Bone marrow (tissue), 2 donors: Measurements from ENCODE around the gene KDM3B.
"Not testable (repeated sequence)": the region's sequence is repeated elsewhere in the genome, so short reads cannot be mapped to it uniquely, and the experiment has no call there.

ENCODE experiments used
- DNase-seq, 2 donors: peaks; one replicate each; lab custom pipeline; 2025; lab: John Stamatoyannopoulos, UW

Gene KDM3B

DNA sequence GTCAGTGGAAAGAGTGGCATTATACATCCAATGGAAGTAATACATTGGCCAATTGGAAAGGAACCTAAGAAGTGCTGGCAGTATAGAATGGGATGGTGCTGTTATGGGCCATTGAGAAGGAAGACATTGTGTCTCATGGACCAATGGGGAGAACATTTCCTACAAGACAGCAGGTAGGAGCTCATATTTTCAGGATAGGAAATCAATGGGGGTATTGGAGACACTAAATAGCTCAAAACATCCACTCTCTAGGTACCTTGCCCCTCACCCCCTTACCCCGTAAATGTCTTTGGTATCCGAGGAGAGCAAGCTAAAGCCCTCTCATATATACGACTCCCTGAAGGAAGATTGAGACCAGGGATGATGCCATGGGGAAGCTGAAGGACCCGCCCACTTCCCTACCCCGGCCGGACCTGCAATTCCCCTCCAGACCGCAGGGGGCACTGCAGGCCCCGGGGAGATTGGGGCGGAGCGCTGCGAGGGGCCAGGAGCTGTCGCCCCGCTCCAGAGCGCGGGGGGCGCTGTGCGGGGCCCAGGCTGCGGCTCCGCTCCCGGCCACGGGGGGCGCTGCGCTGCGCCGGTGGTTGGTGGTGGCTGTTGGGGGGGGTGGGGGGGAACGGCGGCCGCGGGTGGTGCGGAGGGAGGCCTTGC is at the start of gene KDM3B:
TSS of gene KDM3B (plus strand) at position 615 of the 651 bp plus-strand sequence. CDS start 111 bp downstream, outside the sequence.
- peak in 1 of 2 donors; percentile 76 for DNase-seq

- DNase-seq, result no peak
Observed at GRCh38 chr5:138303372-138303771, 49.1 kb upstream of the KDM3B start.

- DNase-seq, result peak in 1 of 2 donors; percentile 31
Observed at GRCh38 chr5:138305797-138306196, 46.7 kb upstream of the KDM3B start.

GRCh38 chr5:138315751-138316278 is 36.7 kb upstream of the KDM3B start:
- DNase-seq, result no peak

DNA sequence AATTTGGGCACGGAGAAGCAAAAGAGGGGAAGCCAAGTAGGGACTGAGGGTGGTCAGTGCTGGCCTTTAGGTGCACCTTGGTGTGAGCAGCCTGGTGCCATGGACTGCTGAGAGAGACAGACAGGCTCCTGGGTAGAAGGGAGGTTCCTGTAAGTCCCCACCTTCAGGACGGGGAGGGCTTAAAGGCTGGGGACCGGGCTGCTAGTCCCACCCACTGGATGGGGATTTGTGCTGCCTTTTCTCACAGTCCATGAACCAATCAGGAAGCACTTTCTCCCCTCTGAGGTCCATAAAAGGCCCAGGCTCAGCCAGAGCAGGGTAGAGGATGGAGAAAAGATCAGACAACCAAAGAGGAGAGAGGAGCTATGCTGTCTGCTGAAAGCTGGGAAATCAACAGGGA is 36.1 kb upstream of the KDM3B start:
- no peak for DNase-seq

DNA sequence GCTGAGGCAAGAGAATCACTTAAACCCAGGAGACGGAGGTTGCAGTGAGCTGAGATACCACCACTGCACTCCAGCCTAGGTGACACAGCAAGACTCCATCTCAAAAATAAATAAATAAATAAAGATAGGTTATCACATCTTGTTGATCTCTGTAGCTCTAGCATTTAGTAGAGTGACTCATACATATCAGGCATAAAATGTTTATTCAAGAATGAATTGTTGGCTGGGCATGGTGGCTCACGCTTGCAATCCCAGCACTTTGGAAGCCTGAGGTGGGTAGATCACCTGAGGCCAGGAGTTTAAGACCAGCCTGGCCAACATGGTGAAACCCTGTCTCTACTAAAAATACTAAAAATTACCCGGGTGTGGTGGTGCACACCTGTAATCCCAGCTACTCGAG is 34.3 kb upstream of the KDM3B start:
- not testable (repeated sequence) for DNase-seq

GRCh38 chr5:138330813-138331448 is 21.6 kb upstream of the KDM3B start:
- DNase-seq, result no peak

- DNase-seq, result peak; percentile 82 to 99
Observed at GRCh38 chr5:138331449-138332368, 20.8 kb upstream of the KDM3B start, which contains the start of gene CDC25C. Gene CDC25C (minus strand): TSS chr5:138331804. CDS start chr5:138331180, 624 bp downstream.

DNA sequence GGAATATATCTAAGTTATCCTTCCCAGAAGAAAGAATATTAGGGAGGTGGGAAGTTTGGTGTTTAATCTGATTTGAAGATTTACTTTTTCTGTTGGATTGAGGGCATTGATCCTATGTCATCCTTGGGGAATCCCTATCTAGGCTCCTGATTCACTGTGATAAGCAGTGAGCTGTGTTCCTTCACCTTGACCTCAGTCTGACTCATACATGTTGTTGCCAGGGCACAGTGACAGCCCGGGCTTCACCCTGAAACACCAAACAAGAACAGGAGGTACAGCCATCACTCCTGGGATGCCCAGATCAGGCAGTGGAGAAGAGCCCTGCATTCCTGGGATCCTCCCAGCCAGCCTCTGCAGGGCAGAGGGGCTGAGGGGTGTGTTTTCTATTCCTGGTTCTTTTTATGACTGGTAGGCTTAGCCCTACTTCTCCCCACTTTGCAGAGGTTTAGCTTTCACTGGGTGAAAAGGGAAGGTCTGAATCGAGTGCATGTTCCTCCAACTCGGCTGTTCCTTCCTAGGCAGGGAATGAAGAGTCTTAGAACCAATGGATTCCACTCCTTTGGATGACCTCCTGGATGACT is 17.5 kb upstream of the KDM3B start:
- DNase-seq, result no peak

DNA sequence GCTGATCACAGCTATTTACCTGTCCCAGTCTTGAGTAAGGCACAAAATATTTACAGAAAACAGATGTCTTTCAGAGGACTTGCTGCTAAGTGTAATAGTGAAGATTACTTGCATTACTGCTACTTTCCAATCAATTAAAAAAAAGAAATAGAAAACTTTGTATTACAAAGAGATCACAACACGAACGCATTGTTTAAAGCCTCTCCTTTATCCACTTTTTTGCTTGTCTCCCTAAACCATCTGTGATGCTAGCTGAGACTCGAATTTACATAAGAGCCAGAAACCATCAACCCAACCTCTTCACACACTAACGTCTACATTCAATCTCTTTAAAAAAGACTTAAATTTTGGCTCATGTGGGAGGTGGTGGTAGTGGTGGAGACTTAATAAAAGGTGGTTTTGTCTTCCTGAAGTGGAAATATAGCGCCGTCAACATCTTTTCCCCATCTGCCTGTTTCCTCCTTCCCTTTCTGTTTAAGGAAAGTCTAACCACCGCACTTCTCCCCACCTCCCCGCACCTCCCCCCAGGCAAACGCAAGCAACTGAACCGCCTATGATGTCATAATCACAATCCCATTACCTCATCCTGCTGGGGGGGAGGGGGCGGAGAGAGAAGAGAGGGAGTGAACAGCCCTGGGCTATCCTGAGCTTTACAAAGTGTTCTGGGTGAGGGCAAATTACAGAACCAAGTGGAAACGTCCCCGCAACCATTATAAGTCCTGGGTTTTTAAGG is 15.4 kb upstream of the KDM3B start:
- peak in 1 of 2 donors; percentile 81 for DNase-seq

- peak; percentile 92 to 100 for DNase-seq
Observed at GRCh38 chr5:138337685-138338410, 14.6 kb upstream of the KDM3B start, which contains the start of gene FAM53C. Gene FAM53C (plus strand): TSS chr5:138338266. CDS start chr5:138341336, 3,070 bp downstream.

DNA sequence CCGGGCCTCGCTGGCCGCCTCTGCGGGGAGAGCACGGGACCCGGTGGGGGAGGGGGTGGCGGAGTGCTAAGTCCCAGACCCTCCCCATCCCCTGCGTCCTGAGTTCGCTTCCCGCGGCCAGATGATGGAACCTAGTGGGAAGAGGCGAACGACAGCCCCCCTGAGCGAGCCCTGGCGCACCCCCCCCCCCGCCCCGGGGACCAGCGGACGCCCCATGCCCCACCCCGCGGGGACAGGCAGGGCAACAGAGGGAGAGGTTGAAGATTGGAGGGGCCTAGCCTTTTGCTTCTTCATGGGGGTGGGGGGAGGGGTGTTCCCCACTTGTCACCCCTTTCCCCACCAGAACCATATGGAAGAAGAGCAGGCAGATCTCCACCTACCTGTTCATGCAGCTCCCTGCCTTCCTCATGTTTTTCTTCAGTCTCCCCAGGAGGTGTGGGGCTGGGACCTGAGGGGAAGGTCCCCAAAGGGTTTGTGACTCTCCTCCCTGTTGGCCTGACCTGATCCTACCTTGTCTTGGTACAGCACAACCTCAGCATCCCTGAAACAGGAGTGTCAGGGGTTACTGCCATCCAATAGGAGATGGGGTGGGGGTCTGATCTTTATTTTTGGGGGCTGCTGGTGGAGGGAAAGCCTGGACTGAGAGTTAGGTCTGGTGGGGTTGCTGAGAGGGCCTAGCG is 13.9 kb upstream of the KDM3B start:
- no peak for DNase-seq

- no peak for DNase-seq
Observed at GRCh38 chr5:138339091-138339456, 13.4 kb upstream of the KDM3B start.

GRCh38 chr5:138339464-138339863 is 13.0 kb upstream of the KDM3B start:
- DNase-seq, result no peak

DNA sequence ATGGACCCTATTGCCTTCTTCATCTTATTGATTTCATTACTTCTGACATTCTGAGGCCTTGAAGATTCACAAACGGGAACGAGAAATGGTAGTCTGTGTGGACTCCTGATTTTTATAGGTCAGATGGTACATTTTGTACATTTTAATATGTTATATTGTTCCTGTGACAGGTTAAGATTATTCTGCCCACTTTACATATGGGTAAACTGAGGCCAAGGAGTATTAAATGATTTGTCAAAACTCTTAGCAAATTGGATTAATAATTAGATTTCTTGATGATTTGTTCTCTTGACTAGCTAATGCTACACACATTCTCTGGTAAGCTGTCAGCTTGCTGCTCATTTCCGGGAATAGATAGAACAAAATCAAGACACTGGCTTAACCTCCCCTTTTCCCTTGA is 12.5 kb upstream of the KDM3B start:
- DNase-seq, result no peak

DNA sequence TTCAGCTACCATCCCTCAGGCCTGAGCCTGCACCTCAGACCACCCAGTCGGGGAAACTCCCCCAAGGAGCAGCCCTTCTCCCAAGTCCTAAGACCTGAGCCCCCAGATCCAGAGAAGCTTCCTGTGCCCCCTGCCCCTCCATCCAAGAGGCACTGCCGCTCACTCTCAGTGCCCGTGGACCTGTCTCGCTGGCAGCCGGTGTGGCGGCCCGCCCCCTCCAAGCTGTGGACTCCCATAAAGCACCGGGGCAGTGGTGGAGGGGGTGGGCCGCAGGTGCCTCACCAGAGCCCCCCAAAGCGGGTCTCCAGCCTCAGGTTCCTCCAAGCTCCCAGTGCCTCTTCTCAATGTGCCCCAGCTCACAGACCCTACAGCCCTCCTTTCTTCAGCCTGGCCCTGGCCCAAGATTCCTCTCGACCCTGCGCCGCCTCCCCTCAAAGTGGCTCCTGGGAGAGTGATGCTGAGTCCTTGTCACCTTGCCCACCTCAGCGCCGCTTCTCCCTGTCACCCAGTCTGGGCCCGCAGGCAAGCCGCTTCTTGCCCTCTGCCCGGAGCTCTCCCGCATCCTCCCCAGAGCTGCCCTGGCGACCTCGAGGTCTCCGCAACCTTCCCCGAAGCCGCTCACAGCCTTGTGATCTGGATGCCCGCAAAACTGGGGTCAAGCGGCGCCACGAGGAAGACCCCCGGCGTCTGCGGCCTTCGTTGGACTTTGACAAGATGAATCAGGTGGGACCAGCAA is 7.4 kb upstream of the KDM3B start:
- DNase-seq, result no peak

DNA sequence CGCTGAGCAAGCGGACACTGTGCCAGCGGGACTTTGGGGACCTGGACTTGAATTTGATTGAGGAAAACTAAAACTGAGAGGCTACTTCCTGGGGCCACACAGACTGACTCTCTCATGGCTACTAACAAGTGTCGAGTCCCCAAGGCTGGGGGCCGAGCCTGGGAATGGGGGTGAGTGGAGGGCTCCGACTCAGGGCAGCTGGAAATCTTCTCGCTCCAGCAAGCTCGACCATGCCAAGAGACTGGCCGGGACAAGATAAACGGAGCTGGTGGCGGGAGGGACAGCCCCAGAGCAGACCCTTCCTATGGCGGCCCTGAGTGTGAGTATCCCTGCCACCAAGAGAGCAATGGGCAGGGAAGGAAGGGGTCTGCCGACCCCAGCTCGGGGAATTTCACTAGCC is 5.6 kb upstream of the KDM3B start:
- DNase-seq, result no peak

DNA sequence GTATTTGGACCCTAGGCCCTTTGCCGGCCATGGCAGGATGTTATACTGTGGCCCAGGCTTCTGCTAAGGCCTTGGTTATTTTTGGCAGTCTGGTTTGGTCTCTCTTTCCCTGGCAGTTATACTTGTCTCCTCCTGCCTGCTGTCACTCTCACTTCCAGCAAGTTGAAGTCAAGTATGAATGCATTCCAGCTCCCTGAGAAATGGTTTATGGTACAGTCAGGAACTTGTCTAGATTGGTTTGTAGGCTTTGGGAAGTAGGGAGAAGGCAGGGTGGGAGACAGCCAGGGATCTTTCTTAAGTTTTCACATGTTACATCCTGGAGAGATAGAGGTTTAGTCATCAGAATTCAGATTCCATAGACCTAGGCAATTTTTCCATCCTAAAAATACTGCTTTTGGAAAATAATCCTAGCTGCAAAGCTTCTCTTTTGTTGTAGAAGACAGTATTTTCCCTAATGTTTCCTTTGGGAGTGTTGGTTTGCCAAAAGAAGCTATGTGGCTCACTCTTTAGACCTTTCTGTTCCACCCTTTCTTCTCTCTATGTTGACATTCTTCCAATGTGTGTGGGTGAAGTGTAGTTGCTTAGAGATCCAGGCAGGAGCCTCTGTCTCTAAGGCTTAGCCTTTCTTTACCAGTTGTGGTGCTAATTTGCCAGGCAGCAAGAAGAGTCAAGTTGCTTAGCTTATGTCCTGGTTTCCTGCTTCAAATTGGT is 2.5 kb upstream of the KDM3B start:
- DNase-seq, result no peak

DNA sequence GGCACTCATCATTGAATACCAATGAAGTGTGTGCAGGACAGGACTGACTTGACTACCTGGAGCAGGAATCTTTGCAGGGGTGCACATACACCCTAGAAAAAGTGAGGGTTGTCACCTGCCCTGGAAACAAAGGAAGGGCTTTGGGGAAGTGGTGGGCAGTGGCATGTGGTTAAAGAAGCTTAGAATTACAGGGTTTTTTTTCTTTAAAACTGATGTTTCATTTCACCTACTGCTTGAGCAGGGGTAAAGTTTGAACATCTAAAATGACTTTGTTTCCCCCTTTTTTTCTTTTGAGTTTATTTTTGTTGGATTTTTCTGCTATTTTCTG is 2.0 kb upstream of the KDM3B start:
- DNase-seq, result no peak
